ENCODE results near the gene GABBR1. TPM values are rescaled to one million over a fixed set of nuclear protein-coding genes. Genes with fewer than 3 reads are reported as not detected.

The GABBR1 gene
- total and polyA plus RNA-seq, 5 donors, result 34.8 to 40.0 (median 36.8) TPM

GRCh38 chr6:29630315-29630714 is 2.7 kb downstream of the GABBR1 start:
- intact Hi-C loops (cut with DNase I), result no loop called here
- Histone ChIP-seq H3K4me1 (ENCODE audit: control insufficient read depth, insufficient read depth, low read length) (peaks cover 8% of the 10 kb centered on the region), H3K9me3 (ENCODE audit: control insufficient read depth, low read length) (no peaks in the 10 kb centered on the region), H3K27me3 (ENCODE audit: control insufficient read depth, insufficient read depth) (no peaks in the 10 kb centered on the region), H3K27ac (ENCODE audit: low read length) (no peak overlapping the region), H3K4me3 (ENCODE audit: low read length) (no peak overlapping the region)
- DNase-seq (no peak), ATAC-seq (no peak)
- 78% methylated on average over 9 of the region's 9 CpGs for WGBS

- Histone ChIP-seq H3K27ac (ENCODE audit: low read length) (no peak overlapping the region), H3K4me1 (ENCODE audit: control insufficient read depth, insufficient read depth, low read length) (peaks cover 8% of the 10 kb centered on the region), H3K4me3 (ENCODE audit: low read length) (no peak overlapping the region), H3K27me3 (ENCODE audit: control insufficient read depth, insufficient read depth) (no peaks in the 10 kb centered on the region), H3K9me3 (ENCODE audit: control insufficient read depth, low read length) (no peaks in the 10 kb centered on the region)
- WGBS, result 95% methylated on average over 2 of the region's 2 CpGs
- no peak for ATAC-seq
- intact Hi-C loops (cut with DNase I), result loop anchor here in 1 of 4 donors (10.0 kb wide), 1 partner anchor 705 kb away; the partner anchor contains the start of gene TRIM27
- no peak for DNase-seq
Observed at GRCh38 chr6:29629571-29629970, 3.4 kb downstream of the GABBR1 start.

- Histone ChIP-seq H3K4me3 (ENCODE audit: low read length) (peak overlapping the region; percentile 53), H3K27me3 (ENCODE audit: control insufficient read depth, insufficient read depth) (no peaks in the 10 kb centered on the region), H3K9me3 (ENCODE audit: control insufficient read depth, low read length) (no peaks in the 10 kb centered on the region), H3K4me1 (ENCODE audit: control insufficient read depth, insufficient read depth, low read length) (peaks cover 8% of the 10 kb centered on the region), H3K27ac (ENCODE audit: low read length) (peak overlapping the region; percentile 51)
- intact Hi-C loops (cut with DNase I), result loop anchor here in 1 of 4 donors (10.0 kb wide), 1 partner anchor 704 kb away; the partner anchor contains the start of gene TRIM27
- ATAC-seq (peak; percentile 64 to 67), DNase-seq (peak; percentile 82 to 93 (median 91))
- WGBS, result 9% methylated on average over 32 of the region's 32 CpGs
Observed at GRCh38 chr6:29628419-29629281, 4.3 kb downstream of the GABBR1 start.

- Histone ChIP-seq H3K9me3 (ENCODE audit: control insufficient read depth, low read length) (no peaks in the 10 kb centered on the region), H3K27me3 (ENCODE audit: control insufficient read depth, insufficient read depth) (no peaks in the 10 kb centered on the region), H3K4me3 (ENCODE audit: low read length) (peak overlapping the region; percentile 53), H3K4me1 (ENCODE audit: control insufficient read depth, insufficient read depth, low read length) (peaks cover 8% of the 10 kb centered on the region), H3K27ac (ENCODE audit: low read length) (peak overlapping the region; percentile 51)
- WGBS, result 1% methylated on average over 51 of the region's 51 CpGs
- DNase-seq (peak; percentile 88 to 91 (median 90)), ATAC-seq (peak; percentile 66 to 70)
- intact Hi-C loops (cut with DNase I), result loop anchor here in 1 of 4 donors (10.0 kb wide), 1 partner anchor 703 kb away; the partner anchor contains the start of gene TRIM27
Observed at GRCh38 chr6:29627755-29628418, 5.1 kb downstream of the GABBR1 start.

GRCh38 chr6:29626948-29627754 is 5.8 kb downstream of the GABBR1 start:
- intact Hi-C loops (cut with DNase I), result loop anchor here in 1 of 4 donors (10.0 kb wide), 1 partner anchor 702 kb away; the partner anchor contains the start of gene TRIM27
- H3K27ac ChIP-seq (ENCODE audit: low read length), result no peak overlapping the region
- ATAC-seq (peak; percentile 2 to 8), DNase-seq (peak in 2 of 3 donors; percentile 27 to 66)
- H3K27me3 ChIP-seq (ENCODE audit: control insufficient read depth, insufficient read depth), result no peaks in the 10 kb centered on the region
- H3K9me3 ChIP-seq (ENCODE audit: control insufficient read depth, low read length), result no peaks in the 10 kb centered on the region
- H3K4me1 ChIP-seq (ENCODE audit: control insufficient read depth, insufficient read depth, low read length), result peaks cover 8% of the 10 kb centered on the region
- peak overlapping the region; percentile 53 for H3K4me3 ChIP-seq (ENCODE audit: low read length)
- WGBS, result 17% methylated on average over 31 of the region's 31 CpGs

- WGBS, result 60% methylated on average over 7 of the region's 7 CpGs
- Histone ChIP-seq H3K9me3 (ENCODE audit: control insufficient read depth, low read length) (no peaks in the 10 kb centered on the region), H3K4me3 (ENCODE audit: low read length) (no peak overlapping the region), H3K27me3 (ENCODE audit: control insufficient read depth, insufficient read depth) (no peaks in the 10 kb centered on the region), H3K4me1 (ENCODE audit: control insufficient read depth, insufficient read depth, low read length) (peaks cover 2% of the 10 kb centered on the region), H3K27ac (ENCODE audit: low read length) (no peak overlapping the region)
- no peak for DNase-seq
- no peak for ATAC-seq
- intact Hi-C loops (cut with DNase I), result loop anchor here in 1 of 4 donors (10.0 kb wide), 1 partner anchor 701 kb away; the partner anchor contains the start of gene TRIM27
Observed at GRCh38 chr6:29625337-29625930, 7.5 kb downstream of the GABBR1 start.

- ATAC-seq (no peak), DNase-seq (no peak)
- intact Hi-C loops (cut with DNase I), result loop anchor here in 1 of 4 donors (10.0 kb wide), 1 partner anchor 700 kb away; the partner anchor contains the start of gene TRIM27
- Histone ChIP-seq H3K4me3 (ENCODE audit: low read length) (no peak overlapping the region), H3K27ac (ENCODE audit: low read length) (no peak overlapping the region), H3K27me3 (ENCODE audit: control insufficient read depth, insufficient read depth) (no peaks in the 10 kb centered on the region), H3K4me1 (ENCODE audit: control insufficient read depth, insufficient read depth, low read length) (peaks cover 2% of the 10 kb centered on the region), H3K9me3 (ENCODE audit: control insufficient read depth, low read length) (no peaks in the 10 kb centered on the region)
- WGBS, result 85% methylated on average over 3 of the region's 3 CpGs
Observed at GRCh38 chr6:29624520-29624961, 8.4 kb downstream of the GABBR1 start.

GRCh38 chr6:29620630-29621029 is 12.4 kb downstream of the GABBR1 start:
- Histone ChIP-seq H3K27me3 (ENCODE audit: control insufficient read depth, insufficient read depth) (no peaks in the 10 kb centered on the region), H3K27ac (ENCODE audit: low read length) (no peak overlapping the region), H3K4me3 (ENCODE audit: low read length) (no peak overlapping the region), H3K9me3 (ENCODE audit: control insufficient read depth, low read length) (no peaks in the 10 kb centered on the region), H3K4me1 (ENCODE audit: control insufficient read depth, insufficient read depth, low read length) (no peaks in the 10 kb centered on the region)
- intact Hi-C loops (cut with DNase I), result loop anchor here in 1 of 4 donors (10.0 kb wide), 1 partner anchor 696 kb away; the partner anchor contains the start of gene TRIM27
- ATAC-seq (no peak), DNase-seq (no peak)
- 76% methylated on average over 4 of the region's 4 CpGs for WGBS

- H3K27me3 ChIP-seq (ENCODE audit: control insufficient read depth, insufficient read depth), result no peaks in the 10 kb centered on the region
- intact Hi-C loops (cut with DNase I), result loop anchor here in 1 of 4 donors (10.0 kb wide), 1 partner anchor 695 kb away; the partner anchor contains the start of gene TRIM27
- no peaks in the 10 kb centered on the region for H3K9me3 ChIP-seq (ENCODE audit: control insufficient read depth, low read length)
- no peak for ATAC-seq
- H3K4me1 ChIP-seq (ENCODE audit: control insufficient read depth, insufficient read depth, low read length), result no peaks in the 10 kb centered on the region
- no peak overlapping the region for H3K4me3 ChIP-seq (ENCODE audit: low read length)
- DNase-seq, result no peak
- H3K27ac ChIP-seq (ENCODE audit: low read length), result no peak overlapping the region
- 92% methylated on average over 1 of the region's 1 CpG for WGBS
Observed at GRCh38 chr6:29619578-29620160, 13.3 kb downstream of the GABBR1 start.

Data from right cardiac atrium (tissue), 5 donors.